Measurements from ENCODE around the gene LRBA.

LRBA gene

DNA sequence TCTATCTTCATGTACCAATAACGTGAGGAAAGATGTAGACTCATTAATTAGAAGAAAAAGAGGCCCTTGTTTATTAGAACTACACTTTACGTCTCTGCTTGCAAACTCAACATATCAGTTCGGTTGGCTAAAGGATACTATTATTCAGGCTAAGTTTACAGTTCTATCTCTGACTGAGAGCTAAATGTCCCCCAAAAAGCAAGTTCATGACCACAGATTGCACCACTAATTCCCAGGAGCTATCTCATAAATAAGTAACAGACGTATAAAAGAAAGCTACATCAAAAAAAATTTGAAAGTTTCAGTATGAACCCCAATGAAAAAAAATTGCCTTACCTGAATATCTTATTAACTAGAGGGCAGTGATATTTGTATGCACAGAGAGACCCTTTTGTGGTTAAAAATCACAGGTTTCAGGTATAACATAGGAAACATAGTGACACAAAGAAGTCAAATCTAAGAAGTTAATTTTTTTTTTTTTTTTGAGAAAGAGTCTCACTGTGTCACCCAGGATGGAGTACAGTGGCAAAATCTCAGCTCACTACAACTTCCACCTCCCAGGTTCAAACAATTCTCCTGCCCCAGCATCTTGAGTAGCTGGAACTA lies 304.2 kb downstream of the LRBA start:
- H3K4me1 ChIP-seq (ENCODE audit: control extremely low read depth in 1 of 4, control insufficient read depth in 4 of 4, insufficient read depth in 4 of 4, low read length in 3 of 4), result no peaks in the 10 kb centered on the region
- ChIA-PET POLR2A (interaction anchor here (0.6 to 0.7 kb wide), 2 partner anchors 40 to 120 kb away, joined by 3 read pairs; no protein-coding TSS in a partner anchor), CTCF (interaction anchor here (0.6 to 2.2 kb wide), 3 partner anchors 11 to 13 kb away, joined by 3 to 6 read pairs (median 4); no protein-coding TSS in a partner anchor)
- H3K27ac ChIP-seq (ENCODE audit: insufficient read depth in 1 of 2, low read depth in 1 of 2, low read length in 2 of 2, poor library complexity in 1 of 2, severe bottlenecking in 2 of 2), result no peak overlapping the region
- no peak overlapping the region for H3K4me3 ChIP-seq (ENCODE audit: control insufficient read depth in 1 of 7, extremely low read depth in 1 of 7, insufficient read depth in 4 of 7, low read depth in 2 of 7, low read length in 6 of 7)
- WGBS (ENCODE audit: insufficient coverage), result 93% methylated on average over 3 of the region's 4 CpGs
- H3K36me3 ChIP-seq (ENCODE audit: control insufficient read depth in 4 of 4, insufficient read depth in 4 of 4, low read length in 3 of 4), result peaks cover 0 to 8% (median under 1%) of the 10 kb centered on the region in 4 experiments
- no peak for DNase-seq
- no peaks in the 10 kb centered on the region for H3K27me3 ChIP-seq (replicated peaks in 2 of 5; ENCODE audit: control insufficient read depth in 4 of 5, insufficient read depth in 5 of 5, low read length in 4 of 5)
- H3K9me3 ChIP-seq (ENCODE audit: control extremely low read depth in 1 of 5, control insufficient read depth in 4 of 5, insufficient read depth in 2 of 5, low read depth in 1 of 5, low read length in 4 of 5), result no peaks in the 10 kb centered on the region

DNA sequence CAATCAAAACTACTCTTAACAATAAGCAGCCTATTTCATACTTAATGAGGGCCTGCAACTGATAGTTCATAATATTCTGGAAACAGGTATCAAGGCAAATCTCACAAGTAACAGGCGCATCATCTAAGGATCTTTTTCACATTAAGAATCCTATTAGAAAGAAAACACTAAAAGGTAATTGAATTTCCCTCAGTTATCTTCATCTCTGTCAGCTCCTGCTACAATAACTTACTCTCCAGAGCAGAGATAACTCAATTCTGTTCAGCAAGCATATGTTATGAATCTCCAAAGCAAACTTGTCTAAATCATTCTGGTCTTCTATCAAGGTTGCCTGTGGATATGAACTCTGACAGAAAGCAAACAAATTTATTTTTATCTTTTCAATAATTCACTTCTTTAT lies 307.1 kb downstream of the LRBA start:
- Histone ChIP-seq H3K27me3 (replicated peaks in 2 of 5; ENCODE audit: control insufficient read depth in 4 of 5, insufficient read depth in 5 of 5, low read length in 4 of 5) (no peaks in the 10 kb centered on the region), H3K4me1 (ENCODE audit: control extremely low read depth in 1 of 4, control insufficient read depth in 4 of 4, insufficient read depth in 4 of 4, low read length in 3 of 4) (no peaks in the 10 kb centered on the region), H3K36me3 (ENCODE audit: control insufficient read depth in 4 of 4, insufficient read depth in 4 of 4, low read length in 3 of 4) (peaks cover 0 to 6% (median 4%) of the 10 kb centered on the region in 4 experiments), H3K27ac (ENCODE audit: insufficient read depth in 1 of 2, low read depth in 1 of 2, low read length in 2 of 2, poor library complexity in 1 of 2, severe bottlenecking in 2 of 2) (no peak overlapping the region), H3K9me3 (ENCODE audit: control extremely low read depth in 1 of 5, control insufficient read depth in 4 of 5, insufficient read depth in 2 of 5, low read depth in 1 of 5, low read length in 4 of 5) (peaks cover 0 to 1% (median 0%) of the 10 kb centered on the region in 5 experiments), H3K4me3 (ENCODE audit: control insufficient read depth in 1 of 7, extremely low read depth in 1 of 7, insufficient read depth in 4 of 7, low read depth in 2 of 7, low read length in 6 of 7) (no peak overlapping the region)
- ChIA-PET CTCF (interaction anchor here (1.5 kb wide), 1 partner anchor 10 kb away, joined by 3 read pairs; no protein-coding TSS in a partner anchor), POLR2A (interaction anchor here (0.6 kb wide), 1 partner anchor 12 kb away, joined by 3 read pairs; no protein-coding TSS in a partner anchor)
- WGBS (ENCODE audit: insufficient coverage), result 100% methylated on average over 1 of the region's 1 CpG
- DNase-seq, result no peak

GRCh38 chr4:150699599-150699998 lies 315.5 kb downstream of the LRBA start:
- ChIA-PET CTCF (interaction anchor here (0.8 to 2.1 kb wide), 2 partner anchors 11 to 16 kb away, joined by 5 to 7 read pairs; no protein-coding TSS in a partner anchor), POLR2A (no interaction called here)
- no peaks in the 10 kb centered on the region for H3K9me3 ChIP-seq (ENCODE audit: control extremely low read depth in 1 of 5, control insufficient read depth in 4 of 5, insufficient read depth in 2 of 5, low read depth in 1 of 5, low read length in 4 of 5)
- no peak for DNase-seq
- H3K36me3 ChIP-seq (ENCODE audit: control insufficient read depth in 4 of 4, insufficient read depth in 4 of 4, low read length in 3 of 4), result peaks cover 0 to 8% (median 7%) of the 10 kb centered on the region in 4 experiments
- no peaks in the 10 kb centered on the region for H3K4me1 ChIP-seq (ENCODE audit: control extremely low read depth in 1 of 4, control insufficient read depth in 4 of 4, insufficient read depth in 4 of 4, low read length in 3 of 4)
- H3K27me3 ChIP-seq (replicated peaks in 2 of 5; ENCODE audit: control insufficient read depth in 4 of 5, insufficient read depth in 5 of 5, low read length in 4 of 5), result no peaks in the 10 kb centered on the region
- no peak overlapping the region for H3K4me3 ChIP-seq (ENCODE audit: control insufficient read depth in 1 of 7, extremely low read depth in 1 of 7, insufficient read depth in 4 of 7, low read depth in 2 of 7, low read length in 6 of 7)
- no peak overlapping the region for H3K27ac ChIP-seq (ENCODE audit: insufficient read depth in 1 of 2, low read depth in 1 of 2, low read length in 2 of 2, poor library complexity in 1 of 2, severe bottlenecking in 2 of 2)

DNA sequence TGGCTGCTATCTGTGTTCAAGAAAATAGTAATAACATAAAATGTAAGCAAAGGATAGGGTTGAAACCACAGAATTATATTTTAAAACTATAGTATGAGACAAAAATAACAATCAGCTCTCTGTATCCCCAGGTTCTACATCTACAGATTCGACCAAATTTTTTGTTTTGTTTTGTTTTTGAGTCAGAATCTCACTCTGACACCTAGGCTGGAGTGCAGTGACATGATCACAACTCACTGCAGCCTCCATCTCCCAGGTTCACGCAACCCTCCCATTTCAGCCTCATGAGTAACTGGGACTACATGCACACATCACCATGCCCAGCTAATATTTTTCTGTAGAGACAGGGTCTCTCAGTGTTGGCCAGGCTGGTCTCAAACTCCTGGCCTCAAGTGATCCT lies 319.9 kb downstream of the LRBA start:
- Histone ChIP-seq H3K36me3 (ENCODE audit: control insufficient read depth in 4 of 4, insufficient read depth in 4 of 4, low read length in 3 of 4) (peaks cover 0 to 8% (median 4%) of the 10 kb centered on the region in 4 experiments), H3K27ac (ENCODE audit: insufficient read depth in 1 of 2, low read depth in 1 of 2, low read length in 2 of 2, poor library complexity in 1 of 2, severe bottlenecking in 2 of 2) (no peak overlapping the region), H3K4me1 (ENCODE audit: control extremely low read depth in 1 of 4, control insufficient read depth in 4 of 4, insufficient read depth in 4 of 4, low read length in 3 of 4) (no peaks in the 10 kb centered on the region), H3K27me3 (replicated peaks in 2 of 5; ENCODE audit: control insufficient read depth in 4 of 5, insufficient read depth in 5 of 5, low read length in 4 of 5) (no peaks in the 10 kb centered on the region), H3K4me3 (ENCODE audit: control insufficient read depth in 1 of 7, extremely low read depth in 1 of 7, insufficient read depth in 4 of 7, low read depth in 2 of 7, low read length in 6 of 7) (no peak overlapping the region), H3K9me3 (ENCODE audit: control extremely low read depth in 1 of 5, control insufficient read depth in 4 of 5, insufficient read depth in 2 of 5, low read depth in 1 of 5, low read length in 4 of 5) (no peaks in the 10 kb centered on the region)
- ChIA-PET POLR2A (no interaction called here), CTCF (no interaction called here)
- WGBS (ENCODE audit: insufficient coverage), result 86% methylated on average over 1 of the region's 2 CpGs
- DNase-seq, result no peak

GRCh38 chr4:150694438-150694837 lies 320.6 kb downstream of the LRBA start:
- peaks cover 0 to 8% (median 2%) of the 10 kb centered on the region in 4 experiments for H3K36me3 ChIP-seq (ENCODE audit: control insufficient read depth in 4 of 4, insufficient read depth in 4 of 4, low read length in 3 of 4)
- no peaks in the 10 kb centered on the region for H3K27me3 ChIP-seq (replicated peaks in 2 of 5; ENCODE audit: control insufficient read depth in 4 of 5, insufficient read depth in 5 of 5, low read length in 4 of 5)
- no peaks in the 10 kb centered on the region for H3K4me1 ChIP-seq (ENCODE audit: control extremely low read depth in 1 of 4, control insufficient read depth in 4 of 4, insufficient read depth in 4 of 4, low read length in 3 of 4)
- no peak overlapping the region for H3K4me3 ChIP-seq (ENCODE audit: control insufficient read depth in 1 of 7, extremely low read depth in 1 of 7, insufficient read depth in 4 of 7, low read depth in 2 of 7, low read length in 6 of 7)
- H3K27ac ChIP-seq (ENCODE audit: insufficient read depth in 1 of 2, low read depth in 1 of 2, low read length in 2 of 2, poor library complexity in 1 of 2, severe bottlenecking in 2 of 2), result no peak overlapping the region
- CTCF ChIA-PET, result no interaction called here
- H3K9me3 ChIP-seq (ENCODE audit: control extremely low read depth in 1 of 5, control insufficient read depth in 4 of 5, insufficient read depth in 2 of 5, low read depth in 1 of 5, low read length in 4 of 5), result peaks cover 0 to 2% (median 0%) of the 10 kb centered on the region in 5 experiments
- DNase-seq, result no peak
- 100% methylated on average over 1 of the region's 2 CpGs for WGBS (ENCODE audit: insufficient coverage)
- POLR2A ChIA-PET, result no interaction called here

- no peak overlapping the region for H3K4me3 ChIP-seq (ENCODE audit: control insufficient read depth in 1 of 7, extremely low read depth in 1 of 7, insufficient read depth in 4 of 7, low read depth in 2 of 7, low read length in 6 of 7)
- no peak for DNase-seq
- CTCF ChIA-PET, result no interaction called here
- no peak overlapping the region for H3K27ac ChIP-seq (ENCODE audit: insufficient read depth in 1 of 2, low read depth in 1 of 2, low read length in 2 of 2, poor library complexity in 1 of 2, severe bottlenecking in 2 of 2)
- no peaks in the 10 kb centered on the region for H3K27me3 ChIP-seq (replicated peaks in 2 of 5; ENCODE audit: control insufficient read depth in 4 of 5, insufficient read depth in 5 of 5, low read length in 4 of 5)
- no peaks in the 10 kb centered on the region for H3K4me1 ChIP-seq (ENCODE audit: control extremely low read depth in 1 of 4, control insufficient read depth in 4 of 4, insufficient read depth in 4 of 4, low read length in 3 of 4)
- H3K9me3 ChIP-seq (ENCODE audit: control extremely low read depth in 1 of 5, control insufficient read depth in 4 of 5, insufficient read depth in 2 of 5, low read depth in 1 of 5, low read length in 4 of 5), result no peaks in the 10 kb centered on the region
- POLR2A ChIA-PET, result no interaction called here
- 100% methylated on average over 1 of the region's 2 CpGs for WGBS (ENCODE audit: insufficient coverage)
- H3K36me3 ChIP-seq (ENCODE audit: control insufficient read depth in 4 of 4, insufficient read depth in 4 of 4, low read length in 3 of 4), result peaks cover 4 to 12% (median 10%) of the 10 kb centered on the region in 4 experiments
Observed at GRCh38 chr4:150683775-150684350, 331.2 kb downstream of the LRBA start.

GRCh38 chr4:150682126-150682525 lies 333.0 kb downstream of the LRBA start:
- Histone ChIP-seq H3K4me1 (ENCODE audit: control extremely low read depth in 1 of 4, control insufficient read depth in 4 of 4, insufficient read depth in 4 of 4, low read length in 3 of 4) (no peaks in the 10 kb centered on the region), H3K4me3 (ENCODE audit: control insufficient read depth in 1 of 7, extremely low read depth in 1 of 7, insufficient read depth in 4 of 7, low read depth in 2 of 7, low read length in 6 of 7) (no peak overlapping the region), H3K27me3 (replicated peaks in 2 of 5; ENCODE audit: control insufficient read depth in 4 of 5, insufficient read depth in 5 of 5, low read length in 4 of 5) (no peaks in the 10 kb centered on the region), H3K36me3 (ENCODE audit: control insufficient read depth in 4 of 4, insufficient read depth in 4 of 4, low read length in 3 of 4) (peaks cover 4 to 13% (median 10%) of the 10 kb centered on the region in 4 experiments), H3K27ac (ENCODE audit: insufficient read depth in 1 of 2, low read depth in 1 of 2, low read length in 2 of 2, poor library complexity in 1 of 2, severe bottlenecking in 2 of 2) (no peak overlapping the region), H3K9me3 (ENCODE audit: control extremely low read depth in 1 of 5, control insufficient read depth in 4 of 5, insufficient read depth in 2 of 5, low read depth in 1 of 5, low read length in 4 of 5) (no peaks in the 10 kb centered on the region)
- ChIA-PET CTCF (no interaction called here), POLR2A (no interaction called here)
- WGBS (ENCODE audit: insufficient coverage), result 100% methylated on average over 1 of the region's 1 CpG
- no peak for DNase-seq

All from common myeloid progenitor, CD34-positive (primary cell).